HepG2 (cell line): ENCODE data around the gene NPPC. TPM values are rescaled to one million over a fixed set of nuclear protein-coding genes. Genes with fewer than 3 reads are reported as not detected.

Experiments
- ARNT2 ChIP-seq: sonication (generic); formaldehyde crosslinking; IDR thresholded peaks from 2 replicates; pipeline ENCODE4 v1.8.0; 2022; ENCODE audit warnings: mild to moderate bottlenecking, low read depth, missing genetic modification reagents, moderate library complexity
- BORCS8-MEF2B ChIP-seq: sonication (generic); formaldehyde crosslinking; IDR thresholded peaks from 2 replicates; pipeline ENCODE4 v1.8.0; 2022; ENCODE audit warnings: mild to moderate bottlenecking, missing genetic modification reagents
- KDM2A ChIP-seq: sonication (generic); formaldehyde crosslinking; IDR thresholded peaks from 2 replicates; pipeline ENCODE4 v1.4.0; 2020; ENCODE audit warnings: low read depth, missing genetic modification reagents, borderline replicate concordance
- MEIS2 ChIP-seq: sonication (generic); formaldehyde crosslinking; IDR thresholded peaks from 2 replicates; pipeline ENCODE4 v1.9.0; 2021; ENCODE audit warnings: mild to moderate bottlenecking, missing genetic modification reagents
- NFIC ChIP-seq: IDR thresholded peaks from 2 replicates; pipeline ENCODE4 v1.6.1; 2012; ENCODE audit warnings: mild to moderate bottlenecking, low read length, inconsistent platforms
- SALL2 ChIP-seq: sonication (generic); formaldehyde crosslinking; IDR thresholded peaks from 2 replicates; pipeline ENCODE4 v1.8.1; 2023; ENCODE audit warnings: mild to moderate bottlenecking, missing genetic modification reagents, inconsistent platforms
- STAG1 ChIP-seq: sonication (generic); formaldehyde crosslinking; IDR thresholded peaks from 2 replicates; pipeline ENCODE4 v1.4.0; 2020; ENCODE audit warnings: missing genetic modification reagents
- TFE3 ChIP-seq: IDR thresholded peaks from 2 replicates; pipeline ENCODE4 v1.6.1; 2016
- ZBTB2 ChIP-seq: sonication (generic); formaldehyde crosslinking; IDR thresholded peaks from 2 replicates; pipeline ENCODE4 v1.8.0; 2022; ENCODE audit warnings: low read depth, missing genetic modification reagents
- ZFX ChIP-seq: sonication (generic); formaldehyde crosslinking; IDR thresholded peaks from 2 replicates; pipeline ENCODE4 v1.4.0; 2020; ENCODE audit warnings: mild to moderate bottlenecking, low read depth, missing genetic modification reagents, moderate library complexity
- ZNF687 ChIP-seq: sonication (generic); formaldehyde crosslinking; IDR thresholded peaks from 2 replicates; pipeline ENCODE4 v1.5.1; 2020; ENCODE audit warnings: mild to moderate bottlenecking, missing genetic modification reagents, moderate library complexity
- ZNF704 ChIP-seq: sonication (generic); formaldehyde crosslinking; IDR thresholded peaks from 2 replicates; pipeline ENCODE4 v1.8.1; 2023; ENCODE audit warnings: mild to moderate bottlenecking, inconsistent platforms, moderate library complexity, missing genetic modification reagents, borderline replicate concordance
- ZNF713 ChIP-seq: sonication (generic); formaldehyde crosslinking; IDR thresholded peaks from 2 replicates; pipeline ENCODE4 v1.4.0; 2020; ENCODE audit warnings: mild to moderate bottlenecking, missing genetic modification reagents
- ZNF800 ChIP-seq: sonication (generic); formaldehyde crosslinking; IDR thresholded peaks from 2 replicates; pipeline ENCODE4 v1.4.0; 2020; ENCODE audit warnings: missing genetic modification reagents
- polyA plus RNA-seq, 8 experiments: library from polyadenylated mRNA; depleted of rRNA in 3 of 8; stranded (reverse) in 7 of 8; unstranded in 1 of 8; fragments of >200 nt; fragmentation: Illumina TruSeq in 4 of 8; extraction: Trizol in 4 of 8; gene quantifications; 2 replicates each; pipeline versions ENCODE4 v1.2.1 to v1.2.3, GENCODE V29; 2011 to 2016; ENCODE audit warnings: low read depth in 4 of 8, missing spikeins in 1 of 8, mixed read lengths in 1 of 8; ENCODE audit not compliant: insufficient read depth in 1 of 8
- total RNA-seq, 5 experiments: library from RNA; depleted of rRNA; stranded (reverse); fragments of >200 nt; fragmentation: Illumina TruSeq; extraction: Trizol; gene quantifications; 2 replicates each; pipeline ENCODE4 v1.2.3, GENCODE V29; 2016; ENCODE audit warnings: low read depth in 1 of 5

Gene NPPC
- total and polyA plus RNA-seq, 2 of the 13 experiments (the other 11 are each of a cell fraction or from before 2014, with no cell fraction given) = 0.11 TPM; not detected in 1

- TF ChIP-seq ZNF713 (CRISPR knock-in tag) = no peak
- no peak for TF ChIP-seq NFIC
- 0 out of 2 replicates have a peak, but pooled peaks have one; percentile 39 for TF ChIP-seq ZBTB2 (CRISPR knock-in tag)
- TF ChIP-seq KDM2A (CRISPR knock-in tag) = peak; percentile 41; the same call in 1 of the 2 replicates
- TF ChIP-seq ZNF704 (CRISPR knock-in tag) = 0 out of 2 replicates have a peak, but pooled peaks have one; percentile 67
- TF ChIP-seq ZFX (CRISPR knock-in tag) = peak; percentile 59
- TF ChIP-seq SALL2 (CRISPR knock-in tag) = peak; percentile 32; the same call in 1 of the 2 replicates
- peak; percentile 51 for TF ChIP-seq ZNF687 (CRISPR knock-in tag)
- peak; percentile 83 for TF ChIP-seq STAG1 (CRISPR knock-in tag)
- TF ChIP-seq ZNF800 = peak; percentile 88; the same call in 1 of the 2 replicates
- TF ChIP-seq BORCS8-MEF2B (CRISPR knock-in tag) = 0 out of 2 replicates have a peak, but pooled peaks have one; percentile 9
- peak; percentile 83 for TF ChIP-seq ARNT2
- peak; percentile 52; the same call in 1 of the 2 replicates for TF ChIP-seq MEIS2 (CRISPR knock-in tag)
- no peak for TF ChIP-seq TFE3 (CRISPR knock-in tag)
Observed at GRCh38 chr2:231925303-231926179, 655 bp downstream of the NPPC start (continued).
